AG04449 (cell line): ENCODE results near the gene TMTC2.

ENCODE experiments used
- CTCF ChIA-PET: fragments of 350-600 bp; formaldehyde crosslinking; extraction: SDS; loops from one replicate; lab custom pipeline; 2021; ENCODE audit warnings: antibody characterized with exemption; lab: Yijun Ruan, JAX
- POLR2A ChIA-PET: fragments of 400-600, 350-600 bp; formaldehyde crosslinking; extraction: SDS; loops from one replicate; lab custom pipeline; 2020; ENCODE audit warnings: antibody characterized with exemption, inconsistent platforms; lab: Yijun Ruan, JAX
- DNase-seq: peaks from one replicate; pipeline ENCODE4 v3.0.0-alpha.2; 2010; ENCODE audit warnings: low read depth, low spot score
- H3K4me3 ChIP-seq: 2 replicates; pipeline ENCODE4 v1.5.1; 2011; ENCODE audit warnings: low read depth, mild to moderate bottlenecking, control low read depth, low read length
- CTCF ChIP-seq: IDR thresholded peaks from one replicate; pipeline ENCODE4 v1.5.1; 2011; ENCODE audit warnings: mild to moderate bottlenecking, moderate library complexity, low read length, control low read depth, inconsistent platforms; ENCODE audit not compliant: insufficient read depth; ENCODE audit errors: missing control alignments

The TMTC2 gene

GRCh38 chr12:82745807-82746206, 59.1 kb downstream of the TMTC2 start:
- ChIA-PET CTCF (no interaction called here), POLR2A (no interaction called here)
- no peak for TF ChIP-seq CTCF
- DNase-seq, result no peak
- H3K4me3 ChIP-seq, result no peak overlapping the region

GRCh38 chr12:82746668-82747067, 60.0 kb downstream of the TMTC2 start:
- H3K4me3 ChIP-seq, result no peak overlapping the region
- ChIA-PET POLR2A (no interaction called here), CTCF (no interaction called here)
- no peak for TF ChIP-seq CTCF
- no peak for DNase-seq

- no peak overlapping the region for H3K4me3 ChIP-seq
- no peak for TF ChIP-seq CTCF
- ChIA-PET POLR2A (no interaction called here), CTCF (no interaction called here)
- no peak for DNase-seq
These were observed 62.3 kb downstream of the TMTC2 start for GRCh38 chr12:82749015-82749414.

- ChIA-PET CTCF (no interaction called here), POLR2A (no interaction called here)
- H3K4me3 ChIP-seq, result no peak overlapping the region
- no peak for TF ChIP-seq CTCF
- DNase-seq, result no peak
These were observed 68.2 kb downstream of the TMTC2 start for GRCh38 chr12:82754856-82755255.

- ChIA-PET CTCF (no interaction called here), POLR2A (no interaction called here)
- no peak overlapping the region for H3K4me3 ChIP-seq
- no peak for DNase-seq
- TF ChIP-seq CTCF, result no peak
These were observed 69.6 kb downstream of the TMTC2 start for GRCh38 chr12:82756303-82756702.

GRCh38 chr12:82757059-82757458, 70.4 kb downstream of the TMTC2 start:
- no peak overlapping the region for H3K4me3 ChIP-seq
- POLR2A ChIA-PET, result no interaction called here
- CTCF ChIA-PET, result no interaction called here
- DNase-seq, result no peak
- no peak for TF ChIP-seq CTCF
